ENCODE measurements around the gene ZNFX1.

- TF ChIP-seq EP300 (conservative IDR thresholded peaks at IDR 0.05; ENCODE audit: poor library complexity, severe bottlenecking) (no peak), CTCF (IDR thresholded peaks at IDR 0.05; ENCODE audit: poor library complexity, severe bottlenecking) (no peak), EZH2 (IDR thresholded peaks at IDR 0.05; ENCODE audit: borderline replicate concordance, insufficient read depth, low read length, poor library complexity, severe bottlenecking) (no peak), POLR2AphosphoS5 (IDR thresholded peaks at IDR 0.05) (no peak), REST (IDR thresholded peaks at IDR 0.05; ENCODE audit: borderline replicate concordance) (no peak), TAF1 (IDR thresholded peaks at IDR 0.05; ENCODE audit: low read depth) (no peak)
Measured at GRCh38 chr20:49203011-49203410, 74.8 kb downstream of the ZNFX1 start.

Measured in neural cell (in vitro differentiated cells).